HG03025 (cell line): Measurements from ENCODE around the gene KCNIP3.

Experiments
- ATAC-seq: cut with Tn5 transposase; IDR thresholded peaks from one replicate; pipeline ENCODE4 v1.9.1; 2021; ENCODE audit warnings: mild to moderate bottlenecking, moderate library complexity; ENCODE audit not compliant: unreplicated experiment, low FRiP score

KCNIP3 gene

DNA sequence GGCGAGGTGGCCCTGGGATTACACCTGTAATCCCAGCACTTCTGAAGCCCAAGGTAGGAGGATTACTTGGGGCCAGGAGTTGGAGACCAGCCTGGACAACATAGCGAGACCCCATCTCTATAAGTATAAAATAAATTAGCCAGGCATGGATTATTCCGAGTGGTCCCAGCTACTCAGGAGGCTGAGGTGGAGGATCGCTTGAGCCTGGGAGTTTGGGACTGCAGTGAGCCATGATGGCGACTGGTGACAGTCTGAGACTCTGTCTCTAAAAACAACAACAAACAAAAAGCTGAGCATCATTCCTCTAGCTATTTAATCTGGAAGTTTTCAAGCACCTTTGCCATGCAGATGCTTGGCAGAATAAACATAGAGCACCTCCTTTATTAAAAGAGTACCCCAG, 83.6 kb downstream of the KCNIP3 start:
- no peak for ATAC-seq

DNA sequence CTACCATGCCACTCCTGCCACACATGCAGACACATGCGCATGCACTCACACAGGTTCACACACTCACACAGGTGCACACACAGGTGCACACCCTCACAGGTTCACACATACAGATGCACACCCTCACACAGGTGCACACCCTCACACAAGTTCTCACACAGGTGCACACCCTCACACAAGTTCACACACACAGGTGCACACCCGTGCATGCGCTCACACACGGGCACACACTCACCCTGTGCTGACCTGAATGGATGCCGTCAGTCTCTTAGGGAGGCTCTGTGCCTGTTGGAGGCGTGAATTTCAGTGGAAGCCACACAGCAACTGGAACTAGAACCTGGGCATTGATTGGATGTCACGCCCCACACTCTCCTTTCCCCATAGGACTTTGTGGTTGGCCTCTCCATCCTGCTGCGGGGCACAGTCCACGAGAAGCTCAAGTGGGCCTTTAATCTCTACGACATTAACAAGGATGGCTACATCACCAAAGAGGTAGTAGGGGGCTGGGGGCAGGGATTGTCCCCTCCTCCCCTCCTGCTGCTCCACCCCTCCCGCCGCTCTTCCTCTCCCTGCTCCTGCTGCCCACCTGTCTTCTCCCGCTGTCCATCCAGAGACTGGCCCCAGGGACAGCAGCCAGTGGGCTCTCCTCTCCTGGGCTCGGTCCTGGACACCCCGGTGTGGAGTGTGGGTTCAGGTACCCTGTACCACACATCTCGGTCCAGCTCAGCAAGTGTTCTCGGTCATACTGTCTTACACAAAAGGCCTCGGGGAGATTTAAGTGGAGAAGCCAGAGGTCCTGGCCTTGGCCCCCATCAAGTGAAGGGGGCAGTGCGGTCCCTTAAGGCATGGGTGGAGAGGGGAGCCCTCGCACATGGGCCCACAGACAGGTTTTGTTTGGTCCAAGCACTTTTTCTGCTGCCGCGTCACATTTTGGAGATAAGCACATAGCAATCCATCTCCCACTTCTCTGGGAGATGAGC, 84.4 kb downstream of the KCNIP3 start:
- ATAC-seq: no peak

- ATAC-seq: no peak
Measured at GRCh38 chr2:95382192-95382591, 85.0 kb downstream of the KCNIP3 start.

DNA sequence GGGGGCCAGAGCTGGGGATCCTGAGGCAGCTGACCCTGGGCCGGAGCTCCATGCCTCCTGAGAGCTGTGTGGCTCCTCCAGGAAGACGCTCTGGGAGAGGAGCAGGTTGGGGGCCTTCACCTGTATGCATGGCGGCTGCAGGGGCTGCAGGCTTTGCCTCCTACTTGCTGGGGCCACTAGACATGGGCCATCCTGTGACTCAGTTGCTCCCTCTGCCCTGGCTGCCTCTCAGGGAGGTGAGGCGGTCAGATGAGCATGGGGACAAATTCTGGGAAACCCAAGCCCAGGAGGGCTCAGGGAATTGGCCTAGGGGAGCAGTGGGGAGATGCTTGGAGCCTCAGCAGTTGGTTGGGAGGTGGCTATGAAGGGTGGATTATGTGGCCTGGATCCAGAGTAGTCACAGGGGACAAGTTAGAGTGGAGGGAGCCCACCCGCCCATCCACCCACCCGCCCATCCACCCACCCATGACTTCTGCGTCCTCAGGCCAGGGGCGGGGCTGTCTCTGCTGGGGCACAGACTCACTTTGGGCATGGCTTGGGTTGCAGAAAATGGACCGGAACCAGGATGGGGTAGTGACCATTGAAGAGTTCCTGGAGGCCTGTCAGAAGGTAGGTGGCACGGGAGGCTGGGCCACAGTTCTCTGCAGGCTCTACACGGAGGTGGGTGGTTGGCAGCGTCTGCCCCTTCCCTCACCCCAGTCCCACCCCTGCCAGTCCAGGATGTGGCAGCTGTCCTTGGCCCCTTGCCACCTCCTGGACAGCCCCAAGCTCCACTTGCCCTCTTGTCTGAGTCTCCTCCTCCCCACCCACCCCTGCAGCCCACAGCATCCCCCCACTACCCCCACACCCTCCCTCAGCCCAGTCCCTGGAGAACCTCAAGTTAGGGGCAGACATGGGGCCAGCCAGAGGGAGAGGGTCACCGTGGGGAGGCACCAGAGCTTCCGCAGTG, 85.8 kb downstream of the KCNIP3 start:
- no peak for ATAC-seq

DNA sequence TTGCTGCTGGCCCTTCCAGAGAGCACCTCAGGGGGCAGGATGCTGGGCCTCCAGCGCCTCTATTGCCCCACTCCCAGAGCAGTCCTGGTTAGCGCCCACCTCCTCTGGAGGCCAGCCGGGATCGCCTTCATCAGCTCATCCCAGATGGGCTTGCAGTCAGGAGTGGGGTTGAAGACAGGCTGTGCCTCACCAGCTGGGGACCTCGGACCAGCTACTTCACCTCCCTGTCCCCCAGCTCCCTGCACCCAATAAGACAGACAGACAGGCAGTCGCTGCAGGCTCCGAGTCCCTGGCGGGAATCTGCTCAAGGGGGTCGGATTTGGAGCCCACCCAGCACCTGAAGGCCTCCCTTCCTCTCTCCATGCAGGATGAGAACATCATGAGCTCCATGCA, 86.5 kb downstream of the KCNIP3 start:
- ATAC-seq: no peak

GRCh38 chr2:95384854-95385569, 87.9 kb downstream of the KCNIP3 start:
- no peak for ATAC-seq

DNA sequence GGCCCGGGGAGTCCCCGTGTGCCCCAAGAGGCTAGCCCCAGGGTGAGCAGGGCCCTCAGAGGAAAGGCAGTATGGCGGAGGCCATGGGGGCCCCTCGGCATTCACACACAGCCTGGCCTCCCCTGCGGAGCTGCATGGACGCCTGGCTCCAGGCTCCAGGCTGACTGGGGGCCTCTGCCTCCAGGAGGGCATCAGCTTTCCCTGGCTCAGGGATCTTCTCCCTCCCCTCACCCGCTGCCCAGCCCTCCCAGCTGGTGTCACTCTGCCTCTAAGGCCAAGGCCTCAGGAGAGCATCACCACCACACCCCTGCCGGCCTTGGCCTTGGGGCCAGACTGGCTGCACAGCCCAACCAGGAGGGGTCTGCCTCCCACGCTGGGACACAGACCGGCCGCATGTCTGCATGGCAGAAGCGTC, 88.4 kb downstream of the KCNIP3 start:
- no peak for ATAC-seq

- ATAC-seq: no peak
Measured at GRCh38 chr2:95386031-95386430, 88.9 kb downstream of the KCNIP3 start.

GRCh38 chr2:95387358-95387757, 90.2 kb downstream of the KCNIP3 start:
- no peak for ATAC-seq

DNA sequence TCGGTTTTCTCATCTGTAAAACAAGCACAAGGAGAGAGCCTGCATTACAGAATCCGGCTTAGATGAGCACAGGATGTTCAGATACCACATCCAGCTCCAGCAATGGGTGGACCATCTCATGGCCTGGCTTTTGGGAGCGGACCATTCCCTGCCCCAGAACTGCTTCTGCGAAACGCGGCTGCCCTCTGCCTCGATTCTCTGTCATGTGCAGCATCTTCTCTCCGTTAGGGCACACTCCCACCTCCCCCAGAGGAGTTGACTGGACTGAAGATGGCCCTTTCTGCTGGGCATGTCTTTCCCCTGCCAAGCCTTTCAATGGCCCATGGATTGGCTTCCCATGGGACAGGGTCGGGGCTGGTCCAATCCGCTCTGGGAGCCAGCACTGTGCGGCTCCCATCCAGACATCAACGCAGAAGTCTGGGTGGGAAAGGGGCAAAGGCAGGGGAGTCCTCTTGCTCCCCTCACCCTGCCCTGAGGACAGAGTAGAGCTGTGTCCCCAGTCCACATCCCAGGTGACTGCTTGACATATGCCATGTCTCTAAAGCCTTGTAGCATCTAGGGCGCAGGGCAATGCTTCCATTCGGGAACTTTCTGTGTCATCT, 91.0 kb downstream of the KCNIP3 start:
- ATAC-seq: no peak

- no peak for ATAC-seq
Measured at GRCh38 chr2:95388856-95389244, 91.7 kb downstream of the KCNIP3 start.

DNA sequence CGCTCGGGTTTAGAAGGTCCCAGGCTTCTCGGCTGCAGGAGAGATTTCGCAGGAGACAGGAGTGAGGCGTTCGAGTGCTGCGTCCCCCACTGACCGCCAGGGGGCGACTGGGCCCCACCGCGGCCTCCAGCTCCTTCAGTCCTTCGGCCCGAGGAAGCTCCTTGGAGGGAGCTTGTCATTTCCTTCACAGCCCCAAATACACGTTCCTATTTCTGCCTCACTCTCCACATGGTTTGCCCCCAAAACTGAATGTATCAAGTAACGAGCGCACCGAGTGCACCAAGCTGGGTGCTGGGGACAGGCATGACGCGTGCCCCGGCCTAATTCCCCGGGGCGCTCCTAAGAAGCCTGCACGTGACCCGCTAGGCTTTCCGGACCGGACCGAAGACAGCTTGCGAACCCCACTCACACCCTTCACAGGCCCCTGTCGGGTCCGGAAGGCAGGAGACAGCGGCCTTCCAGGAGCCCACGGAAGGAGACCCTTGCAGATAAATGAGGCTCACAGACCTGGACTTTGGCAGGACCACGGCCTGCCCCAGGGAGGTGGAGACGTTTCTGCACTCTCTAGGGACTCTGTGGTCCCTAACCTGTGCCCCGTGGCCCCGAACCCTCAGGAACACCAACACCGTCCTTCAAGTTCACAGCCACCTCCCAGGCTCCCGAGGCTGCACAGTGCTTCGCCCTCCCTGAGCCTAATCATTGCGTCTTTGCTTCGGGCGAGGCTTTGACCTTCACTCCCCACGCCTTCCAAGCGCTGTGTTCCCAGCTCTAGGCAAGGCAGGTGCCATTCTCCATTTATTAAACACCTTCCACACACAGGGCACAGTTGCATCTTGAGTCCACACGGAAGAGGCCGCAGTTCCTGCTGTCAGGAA, 92.3 kb downstream of the KCNIP3 start:
- ATAC-seq: no peak

DNA sequence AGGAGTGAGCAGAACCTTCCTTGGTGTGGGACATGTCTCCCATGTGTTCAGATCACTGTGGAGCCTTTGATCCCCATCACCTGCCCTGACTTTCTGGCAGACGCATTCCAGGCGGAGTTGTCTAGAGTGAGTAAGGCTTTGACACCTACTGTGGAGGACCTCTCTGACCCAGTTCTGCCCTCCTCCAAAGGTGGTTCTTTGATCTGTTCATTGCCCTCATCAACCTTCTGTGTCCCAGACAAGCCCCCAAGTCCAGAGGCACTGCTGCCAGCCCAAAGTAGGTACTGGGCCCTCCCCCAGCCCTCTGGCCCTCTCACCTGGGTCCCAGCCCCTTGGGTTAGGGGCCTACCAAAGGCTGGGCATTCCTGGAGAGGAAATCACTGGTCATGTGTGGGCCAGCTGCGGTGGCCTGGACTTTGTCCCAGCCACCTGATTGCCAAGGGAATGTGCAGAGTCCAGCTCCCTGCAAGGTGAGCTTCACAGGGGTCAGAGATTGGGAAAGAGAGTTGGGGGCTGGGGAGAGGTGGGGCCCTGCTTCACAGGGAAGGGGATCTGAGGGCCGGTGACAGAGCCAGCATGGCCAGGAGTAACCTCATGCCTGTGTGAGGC, 93.2 kb downstream of the KCNIP3 start:
- no peak for ATAC-seq

DNA sequence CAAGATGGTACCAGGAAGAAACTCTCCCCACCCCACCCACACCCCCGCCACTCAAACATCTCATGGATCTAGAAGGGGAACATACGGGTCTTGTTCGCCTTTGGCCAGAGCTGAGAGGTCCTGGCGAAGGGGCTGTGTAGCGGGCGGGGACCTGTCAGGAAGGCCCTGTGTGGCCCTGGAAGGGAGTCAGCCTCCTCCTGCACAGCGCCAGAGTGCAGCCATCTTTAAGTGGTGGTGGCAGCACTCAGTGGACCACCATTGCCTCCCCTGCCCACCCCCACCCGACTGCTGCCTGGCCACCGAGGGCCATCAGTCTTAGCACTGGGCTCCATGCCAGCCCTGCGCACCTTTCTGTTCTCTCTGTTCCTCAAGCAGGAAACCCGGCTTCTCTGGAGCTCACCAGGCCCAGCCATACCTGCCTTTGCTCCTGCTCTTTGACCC, 93.8 kb downstream of the KCNIP3 start:
- ATAC-seq: no peak

DNA sequence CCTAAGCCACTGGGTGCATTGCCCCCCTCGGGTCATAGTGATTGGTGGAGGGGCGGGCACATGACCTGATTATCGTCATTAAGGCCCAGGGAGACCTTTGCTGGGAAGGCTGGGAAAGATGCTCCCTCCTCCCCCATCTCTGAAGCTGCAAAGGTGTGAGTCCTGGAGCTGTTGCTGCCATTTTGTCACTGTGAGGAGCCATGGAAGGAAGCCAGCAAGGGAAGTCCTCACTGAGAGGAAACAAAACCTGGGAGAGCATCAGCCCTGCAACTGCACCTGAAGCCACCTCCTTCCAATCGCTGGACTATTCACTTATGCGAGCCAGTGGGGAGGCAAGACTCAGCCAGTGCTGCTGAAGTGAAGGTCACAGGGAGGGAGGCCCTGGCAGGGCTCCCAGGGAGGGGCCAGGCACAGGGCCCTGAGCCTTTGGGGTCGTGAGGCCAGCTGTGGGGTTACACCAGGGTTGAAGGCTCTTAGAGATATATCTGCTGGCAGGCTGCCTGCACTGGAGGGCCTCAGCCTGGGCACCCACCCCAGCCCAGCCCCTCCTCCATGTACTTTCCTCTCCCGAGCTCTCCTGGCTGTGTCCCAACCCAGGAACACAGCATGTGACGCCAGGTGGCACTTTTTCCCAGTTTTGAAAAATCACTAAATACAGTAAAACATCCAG, 94.6 kb downstream of the KCNIP3 start:
- no peak for ATAC-seq

DNA sequence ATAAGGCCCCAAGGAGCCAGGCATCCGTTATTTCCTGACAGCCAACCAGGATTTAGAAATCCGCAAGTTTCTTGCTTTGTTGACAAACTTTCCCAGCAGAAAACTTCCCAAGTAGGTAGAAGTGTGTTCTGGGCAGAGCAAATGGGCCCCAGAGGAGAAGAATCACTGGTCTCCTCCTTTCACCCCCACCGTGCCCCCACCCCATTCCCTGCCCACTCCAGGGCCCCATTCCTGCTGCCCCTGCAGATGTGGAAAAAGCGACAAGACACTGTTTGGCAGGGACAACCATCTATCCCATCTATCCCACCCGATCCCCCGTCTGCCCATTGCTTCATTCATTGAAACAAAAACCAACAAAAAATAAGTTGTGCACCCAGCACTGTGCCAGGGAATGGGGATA, 95.2 kb downstream of the KCNIP3 start:
- ATAC-seq: no peak

GRCh38 chr2:95392730-95393455, 95.7 kb downstream of the KCNIP3 start:
- ATAC-seq: no peak

GRCh38 chr2:95393901-95394300, 96.8 kb downstream of the KCNIP3 start:
- ATAC-seq: no peak
